NCI-H82 treated with DMSO at 0.1 percent for 48 hours (cell line): ENCODE measurements around the gene DIPK2B.

Experiments
- DNase-seq: peaks from one replicate; lab custom pipeline; 2025; ENCODE audit not compliant: unreplicated experiment; lab: John Stamatoyannopoulos, UW

Gene DIPK2B

DNA sequence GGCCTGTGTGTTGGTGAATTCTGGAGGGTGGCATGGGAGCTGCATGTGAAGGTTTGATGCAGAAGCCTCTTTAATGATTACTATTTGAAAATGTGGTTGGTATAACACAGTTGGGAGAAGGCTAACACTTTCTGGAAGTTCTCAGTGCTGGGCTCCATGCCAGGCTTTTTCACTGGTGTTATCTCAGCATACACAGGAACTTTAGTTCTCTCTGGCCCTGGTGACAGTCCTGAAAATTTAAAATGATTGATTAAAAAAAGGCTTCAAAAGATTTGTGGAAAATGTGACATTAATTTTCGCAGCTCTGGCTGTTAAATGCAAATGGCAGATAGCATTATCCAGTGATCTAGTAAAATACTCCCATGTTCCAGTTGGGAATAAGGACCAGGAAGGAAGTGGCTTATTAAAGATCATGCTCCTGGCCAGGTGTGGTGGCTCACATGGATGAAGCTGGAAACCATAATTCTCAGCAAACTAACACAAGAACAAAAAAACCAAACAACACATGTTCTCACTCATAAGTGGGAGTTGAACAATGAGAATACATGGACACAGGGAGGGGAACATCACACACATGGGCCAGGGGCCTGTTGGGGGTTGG is 36.6 kb downstream of the DIPK2B start:
- no peak for DNase-seq

DNA sequence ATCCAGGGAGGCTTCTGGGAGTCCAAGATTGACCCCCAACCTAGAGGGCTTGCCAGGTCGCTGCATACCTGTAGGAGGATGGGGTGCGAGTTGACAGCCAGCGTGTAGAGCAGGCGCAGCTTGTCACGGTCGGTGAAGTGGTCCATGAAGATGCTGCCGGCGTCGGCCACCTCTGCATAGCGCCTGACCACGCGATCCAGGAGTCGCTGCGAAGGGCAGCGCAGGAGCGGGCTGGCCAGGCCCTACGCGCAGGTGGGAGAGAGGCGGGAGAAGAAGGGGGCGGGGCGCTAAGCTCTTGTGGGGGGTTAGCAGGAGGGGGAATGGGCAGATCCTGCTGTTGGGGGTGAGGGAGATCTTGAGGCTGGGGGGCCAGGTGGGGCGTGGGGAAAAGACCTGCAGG is 43.0 kb downstream of the DIPK2B start:
- DNase-seq = no peak

DNA sequence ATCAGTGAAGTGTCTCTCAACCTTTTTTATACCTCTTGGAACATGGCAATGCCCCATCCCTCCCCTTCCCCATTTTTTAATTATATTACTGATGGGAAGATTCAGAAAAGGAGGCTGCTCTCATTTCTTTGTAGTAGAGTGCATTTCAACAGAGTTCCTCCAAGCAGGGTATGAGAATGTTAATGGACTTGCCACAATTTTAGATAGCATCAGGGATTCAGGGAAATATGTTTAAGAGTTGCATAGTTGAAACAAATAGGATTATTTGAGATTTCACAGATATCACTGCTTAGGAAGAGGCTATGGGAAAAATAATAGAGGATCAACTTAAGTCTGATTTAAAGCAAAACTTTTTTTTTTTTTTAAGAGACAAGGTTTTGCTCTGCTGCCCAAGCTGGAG is 46.2 kb downstream of the DIPK2B start:
- no peak for DNase-seq

DNA sequence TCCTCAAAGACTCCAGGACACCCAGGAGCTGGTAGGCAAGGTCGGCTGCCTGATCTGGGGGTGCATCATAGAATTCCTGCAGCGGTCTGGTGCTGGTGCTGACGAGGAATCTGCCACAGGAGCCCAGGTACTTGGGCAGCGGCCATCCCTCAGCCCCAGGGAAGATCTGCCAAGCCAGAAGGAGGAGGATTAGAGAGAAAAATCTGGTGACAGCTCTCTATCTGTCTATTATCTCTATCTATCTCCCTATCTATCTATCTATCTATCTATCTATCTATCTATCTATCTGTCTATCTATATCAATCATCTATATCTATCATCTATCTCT is 46.7 kb downstream of the DIPK2B start:
- no peak for DNase-seq
